ENCODE data around the gene TIMM8A.
"Not testable (repeated sequence)": the region's sequence is repeated elsewhere in the genome, so short reads cannot be mapped to it uniquely, and the experiment has no call there.

Gene TIMM8A

GRCh38 chrX:101360390-101360789 lies 11.8 kb upstream of the TIMM8A start:
- DNase-seq (ENCODE audit: low read depth in 2 of 2, low spot score in 1 of 2) = no peak

GRCh38 chrX:101359966-101360365 lies 11.4 kb upstream of the TIMM8A start:
- no peak for DNase-seq (ENCODE audit: low read depth in 2 of 2, low spot score in 1 of 2)

GRCh38 chrX:101357166-101357795 lies 8.7 kb upstream of the TIMM8A start:
- no peak for DNase-seq (ENCODE audit: low read depth in 2 of 2, low spot score in 1 of 2)

DNA sequence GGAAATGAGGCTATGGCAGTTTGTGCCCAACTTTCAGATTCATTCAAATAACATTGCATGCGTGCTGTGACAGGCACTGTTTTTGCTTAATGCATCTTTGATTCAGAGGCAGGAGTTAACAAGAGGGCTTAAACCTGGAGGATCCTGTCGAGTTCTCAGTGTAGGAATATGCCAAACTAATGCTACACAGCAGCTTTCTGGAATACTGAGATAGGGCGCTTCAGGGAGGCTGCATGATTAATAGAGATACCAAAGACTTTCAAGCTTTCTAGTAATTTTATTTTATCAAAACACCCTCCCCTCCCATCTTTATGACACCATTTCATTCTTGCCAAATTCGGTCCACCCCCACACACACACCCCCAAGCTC lies 636 bp upstream of the TIMM8A start:
- no peak for DNase-seq (ENCODE audit: low read depth in 2 of 2, low spot score in 1 of 2)

GRCh38 chrX:101347859-101348451 lies 587 bp downstream of the TIMM8A start:
- DNase-seq (ENCODE audit: low read depth in 2 of 2, low spot score in 1 of 2) = no peak

GRCh38 chrX:101337776-101338271 lies 10.7 kb downstream of the TIMM8A start:
- no peak for DNase-seq (ENCODE audit: low read depth in 2 of 2, low spot score in 1 of 2)

DNA sequence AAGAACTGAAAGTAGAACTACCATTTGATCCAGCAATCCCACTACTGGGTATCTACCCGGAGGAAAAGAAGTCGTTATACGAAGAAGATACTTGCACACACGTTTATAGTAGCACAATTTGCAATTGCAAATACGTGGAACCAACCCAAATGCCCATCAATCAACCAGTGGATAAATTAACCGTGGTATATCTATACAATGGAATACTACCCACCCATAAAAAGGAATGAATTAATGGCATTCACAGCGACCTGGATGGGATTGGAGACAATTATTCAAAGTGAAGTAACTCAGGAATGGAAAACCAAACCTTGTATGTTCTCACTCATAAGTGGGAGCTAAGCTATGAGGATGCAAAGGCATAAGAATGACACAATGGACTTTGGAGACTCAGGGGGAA lies 14.2 kb downstream of the TIMM8A start:
- not testable (repeated sequence) for DNase-seq (ENCODE audit: low read depth in 2 of 2, low spot score in 1 of 2)

DNA sequence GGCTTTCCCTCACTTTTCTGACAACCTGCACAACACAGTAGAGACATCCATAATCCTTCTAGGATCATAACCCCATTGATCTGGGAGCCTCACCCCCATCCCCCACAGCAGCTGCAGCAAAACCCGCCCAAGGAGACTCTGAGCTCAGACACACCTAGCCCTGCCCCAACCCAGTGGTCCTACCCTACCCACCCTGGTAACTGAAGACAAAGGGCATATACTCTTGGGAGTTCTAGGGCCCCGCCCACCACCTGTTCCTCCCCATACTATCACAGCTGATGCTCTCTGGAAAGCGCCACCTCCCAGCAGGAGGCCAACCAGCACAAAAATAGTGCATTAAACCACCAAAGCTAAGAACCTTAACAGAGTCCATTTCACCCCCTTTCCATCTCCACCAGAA lies 21.9 kb downstream of the TIMM8A start:
- not testable (repeated sequence) for DNase-seq (ENCODE audit: low read depth in 2 of 2, low spot score in 1 of 2)

- no peak for DNase-seq (ENCODE audit: low read depth in 2 of 2, low spot score in 1 of 2)
Observed at GRCh38 chrX:101303790-101304189, 44.8 kb downstream of the TIMM8A start.
